GM12878 (cell line): ENCODE data around the gene PNMA6E.

ENCODE experiments used
- BCL11A ChIP-seq: IDR thresholded peaks from 2 replicates; pipeline ENCODE4 v1.6.1; 2011; ENCODE audit warnings: low read depth, low read length
- CTCF ChIP-seq, 3 experiments: IDR thresholded peaks in 2 of 3; conservative IDR thresholded peaks in 1 of 3; 2 replicates each; pipeline ENCODE4 v1.5.1; 2011; ENCODE audit warnings: low read depth in 3 of 3, low read length in 3 of 3, mild to moderate bottlenecking in 3 of 3, control low read depth in 2 of 3, moderate library complexity in 2 of 3, inconsistent platforms in 1 of 3, mixed read lengths in 1 of 3; ENCODE audit not compliant: control insufficient read depth in 2 of 3, insufficient read depth in 1 of 3; ENCODE audit errors: extremely low read depth in 1 of 3
- POLR2A ChIP-seq: IDR thresholded peaks from 2 replicates; pipeline ENCODE4 v1.6.1; 2011; ENCODE audit warnings: low read depth, mild to moderate bottlenecking, low read length
- POLR2AphosphoS5 ChIP-seq: IDR thresholded peaks from 2 replicates; pipeline ENCODE4 v1.6.1; 2011; ENCODE audit warnings: mild to moderate bottlenecking, low read length, inconsistent platforms
- POU2F2 ChIP-seq: IDR thresholded peaks from 3 replicates; pipeline ENCODE4 v1.6.1; 2011; ENCODE audit warnings: low read depth, mild to moderate bottlenecking, low read length, borderline replicate concordance
- RAD21 ChIP-seq: IDR thresholded peaks from 2 replicates; pipeline ENCODE4 v1.6.1; 2011; ENCODE audit warnings: mild to moderate bottlenecking, low read depth, low read length, moderate library complexity; ENCODE audit not compliant: insufficient read depth
- SMC3 ChIP-seq: IDR thresholded peaks from 2 replicates; pipeline ENCODE4 v1.6.1; 2011; ENCODE audit warnings: low read length, improper control_type of control experiment, borderline replicate concordance
- SP1 ChIP-seq: IDR thresholded peaks from one replicate; pipeline ENCODE4 v1.6.1; 2011; ENCODE audit warnings: low read depth, low read length
- TAF1 ChIP-seq: IDR thresholded peaks from 2 replicates; pipeline ENCODE4 v1.6.1; 2011; ENCODE audit warnings: mild to moderate bottlenecking, low read depth, low read length, borderline replicate concordance

- TF ChIP-seq SMC3 (no peak), RAD21 (no peak), SP1 (no peak), BCL11A (no peak), CTCF (IDR thresholded peaks at IDR 0.05 in 2 of 3, conservative IDR thresholded peaks at IDR 0.05 in 1 of 3; ENCODE audit: control insufficient read depth in 2 of 3, extremely low read depth in 1 of 3, insufficient read depth in 1 of 3, low read depth in 3 of 3, low read length in 3 of 3) (no peak), TAF1 (no peak), POLR2A (no peak), POU2F2 (no peak), POLR2AphosphoS5 (no peak)
Observed at GRCh38 chrX:153365670-153366069, 35.5 kb downstream of the PNMA6E start.
